HCT116 (cell line): ENCODE measurements around the gene CNTNAP5. TPM values are rescaled to one million over a fixed set of nuclear protein-coding genes. Genes with fewer than 3 reads are reported as not detected.

ENCODE experiments used
- ATAC-seq: fragments of 200-7000 bp; cut with Tn5 transposase; 2 replicates; pipeline ENCODE4 v1.9.1; 2020; ENCODE audit warnings: mild to moderate bottlenecking, moderate library complexity
- BruUV-seq: library from RNA; stranded (reverse); fragments of 400-500 nt; replicated peaks from 2 replicates; lab custom pipeline; 2021; lab: Mats Ljungman, UMichigan
- CTCF ChIA-PET: fragments of 300-600 bp; sonication (Branson Sonifier 250); formaldehyde crosslinking; loops from one replicate; lab custom pipeline; 2021; ENCODE audit warnings: antibody characterized with exemption; lab: Charles Lee
- POLR2A ChIA-PET: fragments of 300-600, 350-600 bp; sonication (Branson Sonifier 250); formaldehyde crosslinking; loops from one replicate; lab custom pipeline; 2021; ENCODE audit warnings: antibody characterized with exemption; lab: Charles Lee
- RAD21 ChIA-PET, 2 experiments: fragments of 300-600 bp; sonication (Branson Sonifier 250); formaldehyde crosslinking; loops; one replicate each; lab custom pipeline; 2023; ENCODE audit warnings: low total read pairs in 2 of 2; ENCODE audit not compliant: uncharacterized antibody in 2 of 2, unreplicated experiment in 2 of 2, low non-redundant PET in 1 of 2; lab: Charles Lee
- DNase-seq: peaks from one replicate; pipeline ENCODE4 v3.0.0-alpha.2; 2010; ENCODE audit warnings: low read depth, low spot score
- H2AFZ ChIP-seq: fragments of 200-600 bp; shearing (Covaris generic), sonication (generic); 2 replicates; pipeline ENCODE4 v1.6.1; 2017; ENCODE audit warnings: low read depth, mixed run types, mixed read lengths, antibody characterized with exemption, low read length; ENCODE audit not compliant: poor library complexity, severe bottlenecking
- H3K27ac ChIP-seq: 2 replicates; pipeline ENCODE4 v1.5.1; 2012; ENCODE audit warnings: low read depth, low read length
- H3K27me3 ChIP-seq: fragments of 200-600 bp; sonication (generic); 2 replicates; pipeline ENCODE4 v1.6.1; 2016; ENCODE audit warnings: mixed run types, low read length, mixed read lengths; ENCODE audit not compliant: insufficient read depth
- H3K36me3 ChIP-seq, 2 experiments: fragments of 200-500 bp in 1 of 2; fragments of 200-600 bp in 1 of 2; sonication (Bioruptor generic) in 1 of 2; sonication (generic) in 1 of 2; 2 replicates each; pipeline versions ENCODE4 v1.5.1 to v1.6.1; 2014 to 2016; ENCODE audit warnings: low read length in 2 of 2, inconsistent platforms in 1 of 2, mixed read lengths in 1 of 2, mixed run types in 1 of 2; ENCODE audit not compliant: insufficient read depth in 2 of 2, control insufficient read depth in 1 of 2
- H3K4me1 ChIP-seq, 2 experiments: fragments of 200-600 bp in 1 of 2; sonication (generic) in 1 of 2; 2 replicates each; pipeline versions ENCODE4 v1.5.1 to v1.6.1; 2012 to 2017; ENCODE audit warnings: low read length in 2 of 2, inconsistent platforms in 1 of 2, mild to moderate bottlenecking in 1 of 2, mixed read lengths in 1 of 2, mixed run types in 1 of 2, moderate library complexity in 1 of 2; ENCODE audit not compliant: insufficient read depth in 2 of 2, control insufficient read depth in 1 of 2
- H3K4me2 ChIP-seq: fragments of 200-600 bp; sonication (generic); 2 replicates; pipeline ENCODE4 v1.6.1; 2017; ENCODE audit warnings: mixed run types, low read length, mixed read lengths
- H3K4me3 ChIP-seq, 2 experiments: fragments of 200-600 bp in 1 of 2; sonication (generic) in 1 of 2; replicated peaks in 1 of 2; 2 replicates each; pipeline ENCODE4 v1.5.1; 2011 to 2016; ENCODE audit warnings: low read length in 2 of 2, control low read depth in 1 of 2, low read depth in 1 of 2, mild to moderate bottlenecking in 1 of 2, mixed read lengths in 1 of 2, mixed run types in 1 of 2
- H3K79me2 ChIP-seq: fragments of 200-600 bp; sonication (generic); 2 replicates; pipeline ENCODE4 v1.6.1; 2017; ENCODE audit warnings: mild to moderate bottlenecking, mixed run types, low read length, moderate library complexity, mixed read lengths; ENCODE audit not compliant: insufficient read depth
- H3K9ac ChIP-seq: fragments of 200-600 bp; sonication (generic); 2 replicates; pipeline ENCODE4 v1.6.1; 2016; ENCODE audit warnings: low read length, mixed read lengths
- H3K9me2 ChIP-seq: fragments of 200-600 bp; sonication (generic), shearing (Covaris generic); 2 replicates; pipeline ENCODE4 v1.6.1; 2017; ENCODE audit warnings: mixed run types, mild to moderate bottlenecking, moderate library complexity; ENCODE audit not compliant: insufficient read depth
- H3K9me3 ChIP-seq, 2 experiments: fragments of 200-500 bp in 1 of 2; fragments of 200-600 bp in 1 of 2; sonication (Bioruptor generic) in 1 of 2; sonication (generic) in 1 of 2; 2 replicates each; pipeline ENCODE4 v1.6.1; 2014 to 2017; ENCODE audit warnings: low read length in 2 of 2, mixed read lengths in 2 of 2, inconsistent platforms in 1 of 2, low read depth in 1 of 2, mild to moderate bottlenecking in 1 of 2, mixed run types in 1 of 2, moderate library complexity in 1 of 2; ENCODE audit not compliant: control insufficient read depth in 1 of 2, insufficient read depth in 1 of 2
- H4K20me1 ChIP-seq: fragments of 200-600 bp; sonication (generic), shearing (Covaris generic); 2 replicates; pipeline ENCODE4 v1.6.1; 2017; ENCODE audit warnings: mixed run types, mild to moderate bottlenecking, moderate library complexity; ENCODE audit not compliant: insufficient read depth
- CBX3 ChIP-seq: IDR thresholded peaks from 2 replicates; pipeline ENCODE4 v1.6.1; 2012; ENCODE audit warnings: low read depth
- CEBPB ChIP-seq: IDR thresholded peaks from 2 replicates; pipeline ENCODE4 v1.6.1; 2012; ENCODE audit warnings: low read depth
- ELF1 ChIP-seq: IDR thresholded peaks from 2 replicates; pipeline ENCODE4 v1.6.1; 2012; ENCODE audit warnings: low read depth, borderline replicate concordance
- EZH2 ChIP-seq: fragments of 200-600 bp; sonication (generic); IDR thresholded peaks from 2 replicates; pipeline ENCODE4 v1.6.1; 2017; ENCODE audit warnings: antibody characterized with exemption, mixed run types
- FOSL1 ChIP-seq: IDR thresholded peaks from 2 replicates; pipeline ENCODE4 v1.6.1; 2012; ENCODE audit warnings: low read depth
- JUND ChIP-seq: IDR thresholded peaks from 2 replicates; pipeline ENCODE4 v1.6.1; 2012
- POLR2AphosphoS5 ChIP-seq: IDR thresholded peaks from 2 replicates; pipeline ENCODE4 v1.6.1; 2011; ENCODE audit warnings: mild to moderate bottlenecking, low read depth, low read length, moderate library complexity
- RAD21 ChIP-seq: IDR thresholded peaks from 2 replicates; pipeline ENCODE4 v1.6.1; 2012; ENCODE audit warnings: low read depth, mild to moderate bottlenecking
- SP1 ChIP-seq: IDR thresholded peaks from 2 replicates; pipeline ENCODE4 v1.6.1; 2012; ENCODE audit warnings: low read depth
- YY1 ChIP-seq: IDR thresholded peaks from 2 replicates; pipeline ENCODE4 v1.6.1; 2011; ENCODE audit warnings: low read length, low read depth, moderate library complexity, mild to moderate bottlenecking; ENCODE audit not compliant: insufficient replicate concordance; ENCODE audit errors: extremely low read depth
- ZFX ChIP-seq: fragments of 450-650 bp; IDR thresholded peaks from 2 replicates; pipeline ENCODE4 v1.6.1; 2017
- ZNF274 ChIP-seq: fragments of 200-500 bp; sonication (Bioruptor generic); IDR thresholded peaks from 2 replicates; pipeline ENCODE4 v1.6.1; 2014; ENCODE audit warnings: mild to moderate bottlenecking, low read depth, low read length, inconsistent platforms
- intact Hi-C: fragments of 100-400 bp; cut with micrococcal nuclease; formaldehyde crosslinking; loops from 2 replicates; pipeline ENCODE4 v1.10.0; 2022
- total RNA-seq: library from RNA; stranded (reverse); gene quantifications from one replicate; pipeline ENCODE4 v1.2.1, GENCODE V29; 2021; ENCODE audit not compliant: unreplicated experiment
- TF ChIP-seq, protein P1 (sequence below): IDR thresholded peaks from 2 replicates; pipeline ENCODE4 v1.6.1; 2012; ENCODE audit warnings: low read depth
- TF ChIP-seq, protein P2 (sequence below), 3 experiments: fragments of 200-600 bp in 1 of 3; sonication (generic) in 1 of 3; IDR thresholded peaks in 2 of 3; conservative IDR thresholded peaks in 1 of 3; 2 replicates each; pipeline ENCODE4 v1.5.1; 2012 to 2017; ENCODE audit warnings: low read depth in 2 of 3, low read length in 2 of 3, antibody characterized with exemption in 1 of 3, borderline replicate concordance in 1 of 3, control low read depth in 1 of 3, mild to moderate bottlenecking in 1 of 3, mixed read lengths in 1 of 3, mixed run types in 1 of 3, moderate library complexity in 1 of 3; ENCODE audit not compliant: insufficient read depth in 1 of 3
- TF ChIP-seq, protein P3 (sequence below): IDR thresholded peaks from 2 replicates; pipeline ENCODE4 v1.6.1; 2012

Gene CNTNAP5
- total RNA-seq, 1 experiment from 2014 or later, result not detected

DNA sequence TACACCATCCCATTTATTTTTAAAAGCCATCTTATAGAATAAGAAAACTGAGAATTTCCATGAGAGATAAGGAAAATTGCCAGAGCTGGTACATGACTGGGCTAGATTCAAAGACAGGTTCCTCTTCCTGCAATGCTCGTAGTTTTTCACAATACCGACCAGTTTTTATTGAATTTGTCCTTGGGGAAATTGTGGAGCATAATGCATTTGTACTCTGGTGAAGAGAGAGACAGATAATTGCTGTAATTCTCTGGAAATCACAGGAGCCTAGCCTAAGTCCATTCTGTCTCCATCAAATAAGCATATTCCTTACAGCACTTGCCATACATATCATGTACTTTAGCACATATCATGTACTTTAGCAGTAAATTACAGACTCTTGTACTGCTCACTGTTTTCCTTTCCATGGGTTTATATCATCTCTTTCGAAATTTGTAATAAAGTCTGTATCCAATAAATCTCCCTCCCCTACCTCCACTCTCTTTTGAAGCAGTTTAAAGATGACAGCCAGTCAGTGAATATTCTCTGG, 355.2 kb downstream of the CNTNAP5 start:
- no peaks in the 10 kb centered on the region for H3K79me2 ChIP-seq
- ATAC-seq (no peak), DNase-seq (no peak)
- peaks cover 5 to 31% of the 10 kb centered on the region in 2 experiments; a peak in 2 of 4 replicates for H3K9me3 ChIP-seq
- H3K4me3 ChIP-seq, result no peak overlapping the region
- BruUV-seq, result no TSS peak
- no peak overlapping the region for H3K4me2 ChIP-seq
- H3K9me2 ChIP-seq, result no peaks in the 10 kb centered on the region
- H3K27me3 ChIP-seq, result no peaks in the 10 kb centered on the region
- ChIA-PET RAD21 (no interaction called here), CTCF (no interaction called here), POLR2A (no interaction called here)
- intact Hi-C loops, result no loop called here
- no peaks in the 10 kb centered on the region for H3K4me1 ChIP-seq
- no peak overlapping the region for H3K9ac ChIP-seq
- H3K36me3 ChIP-seq, result no peaks in the 10 kb centered on the region
- no peak for TF ChIP-seq RAD21
- TF ChIP-seq, protein P1, sequence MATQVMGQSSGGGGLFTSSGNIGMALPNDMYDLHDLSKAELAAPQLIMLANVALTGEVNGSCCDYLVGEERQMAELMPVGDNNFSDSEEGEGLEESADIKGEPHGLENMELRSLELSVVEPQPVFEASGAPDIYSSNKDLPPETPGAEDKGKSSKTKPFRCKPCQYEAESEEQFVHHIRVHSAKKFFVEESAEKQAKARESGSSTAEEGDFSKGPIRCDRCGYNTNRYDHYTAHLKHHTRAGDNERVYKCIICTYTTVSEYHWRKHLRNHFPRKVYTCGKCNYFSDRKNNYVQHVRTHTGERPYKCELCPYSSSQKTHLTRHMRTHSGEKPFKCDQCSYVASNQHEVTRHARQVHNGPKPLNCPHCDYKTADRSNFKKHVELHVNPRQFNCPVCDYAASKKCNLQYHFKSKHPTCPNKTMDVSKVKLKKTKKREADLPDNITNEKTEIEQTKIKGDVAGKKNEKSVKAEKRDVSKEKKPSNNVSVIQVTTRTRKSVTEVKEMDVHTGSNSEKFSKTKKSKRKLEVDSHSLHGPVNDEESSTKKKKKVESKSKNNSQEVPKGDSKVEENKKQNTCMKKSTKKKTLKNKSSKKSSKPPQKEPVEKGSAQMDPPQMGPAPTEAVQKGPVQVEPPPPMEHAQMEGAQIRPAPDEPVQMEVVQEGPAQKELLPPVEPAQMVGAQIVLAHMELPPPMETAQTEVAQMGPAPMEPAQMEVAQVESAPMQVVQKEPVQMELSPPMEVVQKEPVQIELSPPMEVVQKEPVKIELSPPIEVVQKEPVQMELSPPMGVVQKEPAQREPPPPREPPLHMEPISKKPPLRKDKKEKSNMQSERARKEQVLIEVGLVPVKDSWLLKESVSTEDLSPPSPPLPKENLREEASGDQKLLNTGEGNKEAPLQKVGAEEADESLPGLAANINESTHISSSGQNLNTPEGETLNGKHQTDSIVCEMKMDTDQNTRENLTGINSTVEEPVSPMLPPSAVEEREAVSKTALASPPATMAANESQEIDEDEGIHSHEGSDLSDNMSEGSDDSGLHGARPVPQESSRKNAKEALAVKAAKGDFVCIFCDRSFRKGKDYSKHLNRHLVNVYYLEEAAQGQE, result no peak
- TF ChIP-seq SP1, result no peak
- TF ChIP-seq, protein P2, sequence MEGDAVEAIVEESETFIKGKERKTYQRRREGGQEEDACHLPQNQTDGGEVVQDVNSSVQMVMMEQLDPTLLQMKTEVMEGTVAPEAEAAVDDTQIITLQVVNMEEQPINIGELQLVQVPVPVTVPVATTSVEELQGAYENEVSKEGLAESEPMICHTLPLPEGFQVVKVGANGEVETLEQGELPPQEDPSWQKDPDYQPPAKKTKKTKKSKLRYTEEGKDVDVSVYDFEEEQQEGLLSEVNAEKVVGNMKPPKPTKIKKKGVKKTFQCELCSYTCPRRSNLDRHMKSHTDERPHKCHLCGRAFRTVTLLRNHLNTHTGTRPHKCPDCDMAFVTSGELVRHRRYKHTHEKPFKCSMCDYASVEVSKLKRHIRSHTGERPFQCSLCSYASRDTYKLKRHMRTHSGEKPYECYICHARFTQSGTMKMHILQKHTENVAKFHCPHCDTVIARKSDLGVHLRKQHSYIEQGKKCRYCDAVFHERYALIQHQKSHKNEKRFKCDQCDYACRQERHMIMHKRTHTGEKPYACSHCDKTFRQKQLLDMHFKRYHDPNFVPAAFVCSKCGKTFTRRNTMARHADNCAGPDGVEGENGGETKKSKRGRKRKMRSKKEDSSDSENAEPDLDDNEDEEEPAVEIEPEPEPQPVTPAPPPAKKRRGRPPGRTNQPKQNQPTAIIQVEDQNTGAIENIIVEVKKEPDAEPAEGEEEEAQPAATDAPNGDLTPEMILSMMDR (IDR thresholded peaks at IDR 0.05 in 2 of 3, conservative IDR thresholded peaks at IDR 0.05 in 1 of 3; ENCODE audit: borderline replicate concordance in 1 of 3, insufficient read depth in 1 of 3, low read depth in 2 of 3, low read length in 2 of 3), result no peak
- TF ChIP-seq CEBPB, result no peak
- TF ChIP-seq, protein P3, sequence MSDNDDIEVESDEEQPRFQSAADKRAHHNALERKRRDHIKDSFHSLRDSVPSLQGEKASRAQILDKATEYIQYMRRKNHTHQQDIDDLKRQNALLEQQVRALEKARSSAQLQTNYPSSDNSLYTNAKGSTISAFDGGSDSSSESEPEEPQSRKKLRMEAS, result no peak
- no peak for TF ChIP-seq ELF1
- TF ChIP-seq EZH2, result no peak
- TF ChIP-seq JUND, result no peak
- TF ChIP-seq POLR2AphosphoS5, result no peak
- no peak for TF ChIP-seq YY1
- no peak for TF ChIP-seq CBX3
- no peak for TF ChIP-seq FOSL1
- no peak for TF ChIP-seq ZFX
- no peak for TF ChIP-seq ZNF274
- H3K27ac ChIP-seq, result no peak overlapping the region
- no peak overlapping the region for H2AFZ ChIP-seq
- no peaks in the 10 kb centered on the region for H4K20me1 ChIP-seq
